NCI-H1930 (cell line): ENCODE data around the gene HOXA6.
A peak's percentile ranks its signal among the peaks of the same experiment; 100 is the strongest.

Experiments used
- DNase-seq, 2 experiments: peaks; one replicate each; lab custom pipeline; 2025; lab: John Stamatoyannopoulos, UW

Gene HOXA6

GRCh38 chr7:27149842-27150567 is 2.4 kb upstream of the HOXA6 start:
- no peak for DNase-seq

DNA sequence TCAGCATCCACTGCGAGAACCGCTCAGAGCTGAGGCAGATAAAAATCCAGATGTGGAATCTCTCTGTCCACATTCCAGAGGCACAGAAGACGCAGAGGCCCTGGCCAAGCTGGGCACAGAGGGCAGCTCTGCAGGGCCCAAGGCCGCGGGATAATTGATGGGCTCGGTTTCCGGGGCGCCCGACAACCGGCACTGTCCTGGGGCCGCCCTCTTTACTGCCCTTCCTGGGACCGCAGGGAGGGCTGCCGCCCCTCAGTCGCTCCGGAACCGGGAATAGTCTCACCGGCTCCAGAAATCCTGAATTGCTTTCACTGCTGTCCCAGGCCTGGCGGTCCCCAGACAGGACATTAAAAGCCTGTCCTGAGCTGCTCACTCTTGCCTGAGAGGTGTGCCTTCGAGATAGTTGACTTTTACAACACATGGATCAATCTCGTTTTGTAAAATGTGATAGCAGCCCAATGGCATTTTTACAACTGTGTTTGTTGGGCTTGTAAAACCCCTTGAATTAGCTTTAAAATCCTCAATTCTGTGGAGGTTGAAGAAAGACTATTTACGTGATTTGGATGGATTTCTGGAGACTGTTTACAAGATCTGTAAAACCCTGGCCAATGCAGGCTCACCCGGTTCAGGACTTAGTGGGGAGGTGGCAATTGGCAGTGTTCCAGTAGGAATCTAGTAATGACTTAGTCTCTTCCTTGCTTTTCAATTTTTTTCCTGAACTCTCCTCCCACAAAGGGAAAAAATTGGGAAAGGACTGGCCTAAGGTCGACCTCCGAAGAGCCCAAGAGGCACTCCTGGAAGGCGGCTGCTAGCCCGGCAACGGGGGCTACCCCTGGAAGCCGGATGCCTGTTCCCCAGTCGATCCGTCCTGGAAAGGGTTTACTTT is 1.4 kb upstream of the HOXA6 start:
- DNase-seq, result no peak

GRCh38 chr7:27148031-27148755 is 619 bp upstream of the HOXA6 start:
- DNase-seq, result no peak

DNA sequence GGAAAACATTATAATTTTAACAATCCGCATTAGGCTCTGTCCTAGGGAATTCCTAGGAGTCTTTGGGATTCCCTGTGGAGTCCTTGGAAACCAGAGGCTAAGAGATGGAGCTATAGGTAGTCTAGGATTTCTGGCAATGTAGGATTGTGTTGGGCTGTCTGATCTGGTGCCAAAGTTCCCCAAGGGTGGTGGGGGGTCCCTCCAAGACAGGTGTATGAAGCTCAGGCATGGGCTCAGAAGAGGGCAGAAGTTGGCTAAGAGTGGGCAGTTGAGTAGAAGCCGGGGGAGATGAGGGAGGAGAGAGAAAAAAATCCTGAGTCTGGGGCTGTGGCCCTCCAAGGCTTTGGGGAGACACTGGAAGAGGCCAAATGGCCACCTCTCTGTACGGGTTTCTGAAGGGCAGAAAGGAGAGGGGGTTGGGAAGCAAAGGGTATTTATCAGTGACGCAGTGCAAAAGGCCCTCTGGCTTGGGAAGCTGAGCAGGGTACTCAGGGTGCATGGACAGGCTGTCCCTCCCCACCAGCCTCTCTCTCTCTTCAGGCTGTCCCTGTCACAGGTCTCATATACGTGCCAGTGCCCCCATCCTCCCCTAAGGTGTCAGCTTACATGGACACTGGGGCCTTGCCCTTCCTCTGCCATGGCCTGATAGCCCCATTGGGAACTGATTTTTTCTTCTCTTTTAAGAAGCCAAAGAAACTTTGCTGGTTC is 929 bp downstream of the HOXA6 start:
- no peak for DNase-seq

DNA sequence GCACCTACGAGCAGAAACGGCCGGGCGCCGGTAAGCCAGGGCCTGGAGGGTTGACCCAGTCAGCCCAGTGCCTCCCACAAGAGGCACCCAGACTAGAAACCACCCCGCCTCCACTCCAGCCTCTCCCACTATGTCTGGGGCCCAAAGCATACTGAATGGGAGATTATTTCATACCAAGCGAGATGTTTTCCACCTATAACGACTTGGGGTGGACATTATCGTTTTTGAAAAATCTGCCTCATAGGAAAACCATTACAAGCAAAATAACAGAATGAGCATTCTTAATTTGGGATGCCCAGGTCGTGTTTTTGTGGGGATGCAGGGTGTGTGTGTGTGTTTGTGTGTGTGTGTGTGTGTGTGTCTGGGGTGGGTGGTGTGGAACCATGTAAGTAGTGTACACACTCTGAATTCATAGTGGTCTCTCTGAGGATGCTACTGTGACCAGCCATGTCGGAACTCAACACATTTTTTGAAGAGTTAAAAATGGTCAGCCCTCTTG is 1.6 kb downstream of the HOXA6 start:
- no peak for DNase-seq

GRCh38 chr7:27145165-27145913 is 2.2 kb downstream of the HOXA6 start:
- no peak for DNase-seq

GRCh38 chr7:27144781-27145164 is 2.8 kb downstream of the HOXA6 start:
- DNase-seq, result no peak

GRCh38 chr7:27143950-27144780 is 3.4 kb downstream of the HOXA6 start:
- no peak for DNase-seq

DNA sequence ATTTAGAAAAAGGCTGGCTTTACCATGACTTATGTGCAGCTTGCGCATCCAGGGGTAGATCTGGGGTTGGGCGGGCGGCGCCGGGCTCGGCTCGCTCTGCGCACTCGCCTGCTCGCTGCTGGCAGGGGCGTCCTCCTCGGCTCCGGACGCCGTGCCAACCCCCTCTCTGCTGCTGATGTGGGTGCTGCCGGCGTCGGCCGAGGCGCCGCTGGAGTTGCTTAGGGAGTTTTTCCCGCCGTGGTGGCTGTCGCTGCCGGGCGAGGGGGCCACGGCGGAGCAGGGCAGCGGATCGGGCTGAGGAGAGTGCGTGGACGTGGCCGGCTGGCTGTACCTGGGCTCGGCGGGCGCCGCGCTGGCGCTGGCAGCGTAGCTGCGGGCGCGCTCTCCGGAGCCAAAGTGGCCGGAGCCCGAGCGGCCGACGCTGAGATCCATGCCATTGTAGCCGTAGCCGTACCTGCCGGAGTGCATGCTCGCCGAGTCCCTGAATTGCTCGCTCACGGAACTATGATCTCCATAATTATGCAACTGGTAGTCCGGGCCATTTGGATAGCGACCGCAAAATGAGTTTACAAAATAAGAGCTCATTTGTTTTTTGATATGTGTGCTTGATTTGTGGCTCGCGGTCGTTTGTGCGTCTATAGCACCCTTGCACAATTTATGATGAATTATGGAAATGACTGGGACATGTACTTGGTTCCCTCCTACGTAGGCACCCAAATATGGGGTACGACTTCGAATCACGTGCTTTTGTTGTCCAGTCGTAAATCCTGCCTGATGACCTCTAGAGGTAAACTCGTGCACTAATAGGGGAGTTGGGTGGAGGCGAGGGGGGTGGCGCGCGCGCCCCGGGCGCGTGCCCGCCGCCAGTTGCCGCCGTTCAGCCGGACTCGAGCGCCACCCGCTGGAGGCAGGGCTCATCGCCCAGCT is 4.3 kb downstream of the HOXA6 start, which contains the start of gene HOXA5:
TSS of gene HOXA5 (minus strand) at position 659 of the 927 bp plus-strand sequence. CDS start at position 585, 74 bp downstream.
- peak; percentile 11 to 44 for DNase-seq

- DNase-seq, result no peak
Measured at GRCh38 chr7:27142580-27143022, 5.0 kb downstream of the HOXA6 start.

- DNase-seq, result no peak
Measured at GRCh38 chr7:27141923-27142579, 5.5 kb downstream of the HOXA6 start.

- DNase-seq, result no peak
Measured at GRCh38 chr7:27141137-27141922, 6.2 kb downstream of the HOXA6 start.

- no peak for DNase-seq
Measured at GRCh38 chr7:27140126-27140857, 7.3 kb downstream of the HOXA6 start.

DNA sequence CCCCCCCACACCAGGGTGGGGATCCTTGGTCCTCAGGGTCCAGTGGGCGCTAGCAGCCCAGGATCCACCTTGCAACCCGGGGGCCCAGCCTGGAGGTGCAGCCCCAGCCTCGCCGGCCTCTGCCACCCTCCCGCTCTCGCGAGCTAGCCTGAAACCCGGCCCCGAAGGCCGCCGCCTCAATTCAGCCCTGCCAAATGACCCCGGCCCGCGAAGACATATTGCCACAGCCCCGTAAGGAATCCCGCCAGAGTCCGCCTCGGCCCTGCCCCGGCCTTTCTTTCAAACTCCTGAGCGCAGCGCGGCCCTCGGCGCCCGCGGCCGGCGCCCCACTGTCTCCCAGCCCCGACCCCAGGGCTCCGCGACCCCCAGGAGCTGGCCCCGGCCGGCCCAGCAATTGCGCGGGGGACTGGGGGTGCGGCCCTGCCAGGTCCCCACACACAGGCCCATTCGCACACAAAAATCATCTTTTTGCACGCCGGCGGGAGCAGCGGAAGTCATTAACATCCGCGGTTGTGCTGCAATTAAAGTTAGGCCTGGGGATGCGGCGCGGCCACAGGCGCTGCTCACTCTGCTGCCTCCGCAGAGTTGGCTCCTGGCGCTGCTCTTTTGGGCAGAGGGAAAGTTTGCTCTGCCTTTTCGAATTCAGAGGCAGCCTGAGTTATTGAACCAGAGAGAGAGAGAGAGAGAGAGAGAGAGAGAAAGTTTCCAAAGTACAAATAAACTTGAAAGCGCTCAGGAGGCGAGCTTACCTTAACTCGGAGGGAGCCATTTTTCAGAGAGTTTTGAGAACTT is 8.0 kb downstream of the HOXA6 start:
- DNase-seq, result no peak

- DNase-seq, result no peak
Measured at GRCh38 chr7:27138985-27139333, 8.6 kb downstream of the HOXA6 start.

- no peak for DNase-seq
Measured at GRCh38 chr7:27138472-27138871, 9.1 kb downstream of the HOXA6 start.
